ENCODE measurements around the gene ISLR.

- TF ChIP-seq, protein P1, sequence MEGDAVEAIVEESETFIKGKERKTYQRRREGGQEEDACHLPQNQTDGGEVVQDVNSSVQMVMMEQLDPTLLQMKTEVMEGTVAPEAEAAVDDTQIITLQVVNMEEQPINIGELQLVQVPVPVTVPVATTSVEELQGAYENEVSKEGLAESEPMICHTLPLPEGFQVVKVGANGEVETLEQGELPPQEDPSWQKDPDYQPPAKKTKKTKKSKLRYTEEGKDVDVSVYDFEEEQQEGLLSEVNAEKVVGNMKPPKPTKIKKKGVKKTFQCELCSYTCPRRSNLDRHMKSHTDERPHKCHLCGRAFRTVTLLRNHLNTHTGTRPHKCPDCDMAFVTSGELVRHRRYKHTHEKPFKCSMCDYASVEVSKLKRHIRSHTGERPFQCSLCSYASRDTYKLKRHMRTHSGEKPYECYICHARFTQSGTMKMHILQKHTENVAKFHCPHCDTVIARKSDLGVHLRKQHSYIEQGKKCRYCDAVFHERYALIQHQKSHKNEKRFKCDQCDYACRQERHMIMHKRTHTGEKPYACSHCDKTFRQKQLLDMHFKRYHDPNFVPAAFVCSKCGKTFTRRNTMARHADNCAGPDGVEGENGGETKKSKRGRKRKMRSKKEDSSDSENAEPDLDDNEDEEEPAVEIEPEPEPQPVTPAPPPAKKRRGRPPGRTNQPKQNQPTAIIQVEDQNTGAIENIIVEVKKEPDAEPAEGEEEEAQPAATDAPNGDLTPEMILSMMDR (IDR thresholded peaks at IDR 0.05) = no peak
- TF ChIP-seq EP300 (IDR thresholded peaks at IDR 0.05) (no peak), POLR2AphosphoS5 (IDR thresholded peaks at IDR 0.05) (no peak)
These were observed 33.3 kb downstream of the ISLR start for GRCh38 chr15:74206801-74207281.
